HCT116 (cell line): ENCODE results near the gene CSN1S1. TPM values are rescaled to one million over a fixed set of nuclear protein-coding genes. Genes with fewer than 3 reads are reported as not detected.

ENCODE experiments used
- ATAC-seq: fragments of 200-7000 bp; cut with Tn5 transposase; 2 replicates; pipeline ENCODE4 v1.9.1; 2020; ENCODE audit warnings: mild to moderate bottlenecking, moderate library complexity
- BruUV-seq: library from RNA; stranded (reverse); fragments of 400-500 nt; replicated peaks from 2 replicates; lab custom pipeline; 2021; lab: Mats Ljungman, UMichigan
- CTCF ChIA-PET: fragments of 300-600 bp; sonication (Branson Sonifier 250); formaldehyde crosslinking; loops from one replicate; lab custom pipeline; 2021; ENCODE audit warnings: antibody characterized with exemption; lab: Charles Lee
- POLR2A ChIA-PET: fragments of 300-600, 350-600 bp; sonication (Branson Sonifier 250); formaldehyde crosslinking; loops from one replicate; lab custom pipeline; 2021; ENCODE audit warnings: antibody characterized with exemption; lab: Charles Lee
- RAD21 ChIA-PET, 2 experiments: fragments of 300-600 bp; sonication (Branson Sonifier 250); formaldehyde crosslinking; loops; one replicate each; lab custom pipeline; 2023; ENCODE audit warnings: low total read pairs in 2 of 2; ENCODE audit not compliant: uncharacterized antibody in 2 of 2, unreplicated experiment in 2 of 2, low non-redundant PET in 1 of 2; lab: Charles Lee
- DNase-seq: peaks from one replicate; pipeline ENCODE4 v3.0.0-alpha.2; 2010; ENCODE audit warnings: low read depth, low spot score
- H2AFZ ChIP-seq: fragments of 200-600 bp; shearing (Covaris generic), sonication (generic); 2 replicates; pipeline ENCODE4 v1.6.1; 2017; ENCODE audit warnings: low read depth, mixed run types, mixed read lengths, antibody characterized with exemption, low read length; ENCODE audit not compliant: poor library complexity, severe bottlenecking
- H3K27ac ChIP-seq: 2 replicates; pipeline ENCODE4 v1.5.1; 2012; ENCODE audit warnings: low read depth, low read length
- H3K27me3 ChIP-seq: fragments of 200-600 bp; sonication (generic); 2 replicates; pipeline ENCODE4 v1.6.1; 2016; ENCODE audit warnings: mixed run types, low read length, mixed read lengths; ENCODE audit not compliant: insufficient read depth
- H3K36me3 ChIP-seq, 2 experiments: fragments of 200-500 bp in 1 of 2; fragments of 200-600 bp in 1 of 2; sonication (Bioruptor generic) in 1 of 2; sonication (generic) in 1 of 2; 2 replicates each; pipeline versions ENCODE4 v1.5.1 to v1.6.1; 2014 to 2016; ENCODE audit warnings: low read length in 2 of 2, inconsistent platforms in 1 of 2, mixed read lengths in 1 of 2, mixed run types in 1 of 2; ENCODE audit not compliant: insufficient read depth in 2 of 2, control insufficient read depth in 1 of 2
- H3K4me1 ChIP-seq, 2 experiments: fragments of 200-600 bp in 1 of 2; sonication (generic) in 1 of 2; 2 replicates each; pipeline versions ENCODE4 v1.5.1 to v1.6.1; 2012 to 2017; ENCODE audit warnings: low read length in 2 of 2, inconsistent platforms in 1 of 2, mild to moderate bottlenecking in 1 of 2, mixed read lengths in 1 of 2, mixed run types in 1 of 2, moderate library complexity in 1 of 2; ENCODE audit not compliant: insufficient read depth in 2 of 2, control insufficient read depth in 1 of 2
- H3K4me2 ChIP-seq: fragments of 200-600 bp; sonication (generic); 2 replicates; pipeline ENCODE4 v1.6.1; 2017; ENCODE audit warnings: mixed run types, low read length, mixed read lengths
- H3K4me3 ChIP-seq, 2 experiments: fragments of 200-600 bp in 1 of 2; sonication (generic) in 1 of 2; replicated peaks in 1 of 2; 2 replicates each; pipeline ENCODE4 v1.5.1; 2011 to 2016; ENCODE audit warnings: low read length in 2 of 2, control low read depth in 1 of 2, low read depth in 1 of 2, mild to moderate bottlenecking in 1 of 2, mixed read lengths in 1 of 2, mixed run types in 1 of 2
- H3K79me2 ChIP-seq: fragments of 200-600 bp; sonication (generic); 2 replicates; pipeline ENCODE4 v1.6.1; 2017; ENCODE audit warnings: mild to moderate bottlenecking, mixed run types, low read length, moderate library complexity, mixed read lengths; ENCODE audit not compliant: insufficient read depth
- H3K9ac ChIP-seq: fragments of 200-600 bp; sonication (generic); 2 replicates; pipeline ENCODE4 v1.6.1; 2016; ENCODE audit warnings: low read length, mixed read lengths
- H3K9me2 ChIP-seq: fragments of 200-600 bp; sonication (generic), shearing (Covaris generic); 2 replicates; pipeline ENCODE4 v1.6.1; 2017; ENCODE audit warnings: mixed run types, mild to moderate bottlenecking, moderate library complexity; ENCODE audit not compliant: insufficient read depth
- H3K9me3 ChIP-seq, 2 experiments: fragments of 200-500 bp in 1 of 2; fragments of 200-600 bp in 1 of 2; sonication (Bioruptor generic) in 1 of 2; sonication (generic) in 1 of 2; 2 replicates each; pipeline ENCODE4 v1.6.1; 2014 to 2017; ENCODE audit warnings: low read length in 2 of 2, mixed read lengths in 2 of 2, inconsistent platforms in 1 of 2, low read depth in 1 of 2, mild to moderate bottlenecking in 1 of 2, mixed run types in 1 of 2, moderate library complexity in 1 of 2; ENCODE audit not compliant: control insufficient read depth in 1 of 2, insufficient read depth in 1 of 2
- H4K20me1 ChIP-seq: fragments of 200-600 bp; sonication (generic), shearing (Covaris generic); 2 replicates; pipeline ENCODE4 v1.6.1; 2017; ENCODE audit warnings: mixed run types, mild to moderate bottlenecking, moderate library complexity; ENCODE audit not compliant: insufficient read depth
- CBX3 ChIP-seq: IDR thresholded peaks from 2 replicates; pipeline ENCODE4 v1.6.1; 2012; ENCODE audit warnings: low read depth
- EGR1 ChIP-seq: IDR thresholded peaks from 2 replicates; pipeline ENCODE4 v1.6.1; 2012; ENCODE audit warnings: low read depth
- ELF1 ChIP-seq: IDR thresholded peaks from 2 replicates; pipeline ENCODE4 v1.6.1; 2012; ENCODE audit warnings: low read depth, borderline replicate concordance
- EZH2 ChIP-seq: fragments of 200-600 bp; sonication (generic); IDR thresholded peaks from 2 replicates; pipeline ENCODE4 v1.6.1; 2017; ENCODE audit warnings: antibody characterized with exemption, mixed run types
- EZH2phosphoT487 ChIP-seq: fragments of 200-600 bp; IDR thresholded peaks from 2 replicates; pipeline ENCODE4 v1.6.1; 2018; ENCODE audit warnings: antibody characterized with exemption, borderline replicate concordance
- FOSL1 ChIP-seq: IDR thresholded peaks from 2 replicates; pipeline ENCODE4 v1.6.1; 2012; ENCODE audit warnings: low read depth
- JUND ChIP-seq: IDR thresholded peaks from 2 replicates; pipeline ENCODE4 v1.6.1; 2012
- POLR2A ChIP-seq: IDR thresholded peaks from 2 replicates; pipeline ENCODE4 v1.7.0; 2011; ENCODE audit warnings: borderline replicate concordance; ENCODE audit not compliant: insufficient read depth, insufficient read length; ENCODE audit errors: extremely low read depth
- POLR2AphosphoS5 ChIP-seq: IDR thresholded peaks from 2 replicates; pipeline ENCODE4 v1.6.1; 2011; ENCODE audit warnings: mild to moderate bottlenecking, low read depth, low read length, moderate library complexity
- RAD21 ChIP-seq: IDR thresholded peaks from 2 replicates; pipeline ENCODE4 v1.6.1; 2012; ENCODE audit warnings: low read depth, mild to moderate bottlenecking
- SIN3A ChIP-seq: IDR thresholded peaks from 2 replicates; pipeline ENCODE4 v1.6.1; 2012; ENCODE audit warnings: low read depth
- SP1 ChIP-seq: IDR thresholded peaks from 2 replicates; pipeline ENCODE4 v1.6.1; 2012; ENCODE audit warnings: low read depth
- SRF ChIP-seq: IDR thresholded peaks from 2 replicates; pipeline ENCODE4 v1.6.1; 2012; ENCODE audit warnings: low read depth
- TCF7L2 ChIP-seq: IDR thresholded peaks from 2 replicates; pipeline ENCODE4 v1.7.0; 2011; ENCODE audit warnings: borderline replicate concordance, inconsistent platforms; ENCODE audit not compliant: insufficient read depth, insufficient read length; ENCODE audit errors: extremely low read depth
- YY1 ChIP-seq: IDR thresholded peaks from 2 replicates; pipeline ENCODE4 v1.6.1; 2011; ENCODE audit warnings: low read length, low read depth, moderate library complexity, mild to moderate bottlenecking; ENCODE audit not compliant: insufficient replicate concordance; ENCODE audit errors: extremely low read depth
- ZFX ChIP-seq: fragments of 450-650 bp; IDR thresholded peaks from 2 replicates; pipeline ENCODE4 v1.6.1; 2017
- ZNF274 ChIP-seq: fragments of 200-500 bp; sonication (Bioruptor generic); IDR thresholded peaks from 2 replicates; pipeline ENCODE4 v1.6.1; 2014; ENCODE audit warnings: mild to moderate bottlenecking, low read depth, low read length, inconsistent platforms
- intact Hi-C: fragments of 100-400 bp; cut with micrococcal nuclease; formaldehyde crosslinking; loops from 2 replicates; pipeline ENCODE4 v1.10.0; 2022
- total RNA-seq: library from RNA; stranded (reverse); gene quantifications from one replicate; pipeline ENCODE4 v1.2.1, GENCODE V29; 2021; ENCODE audit not compliant: unreplicated experiment
- TF ChIP-seq, protein P1 (sequence below): IDR thresholded peaks from 2 replicates; pipeline ENCODE4 v1.6.1; 2011; ENCODE audit warnings: mild to moderate bottlenecking, low read length, moderate library complexity; ENCODE audit not compliant: insufficient replicate concordance; ENCODE audit errors: extremely low read depth
- TF ChIP-seq, protein P2 (sequence below): IDR thresholded peaks from 2 replicates; pipeline ENCODE4 v1.6.1; 2012
- TF ChIP-seq, protein P3 (sequence below): IDR thresholded peaks from 2 replicates; pipeline ENCODE4 v1.6.1; 2012; ENCODE audit warnings: low read depth

The CSN1S1 gene
- total RNA-seq, 1 experiment from 2014 or later, result not detected

DNA sequence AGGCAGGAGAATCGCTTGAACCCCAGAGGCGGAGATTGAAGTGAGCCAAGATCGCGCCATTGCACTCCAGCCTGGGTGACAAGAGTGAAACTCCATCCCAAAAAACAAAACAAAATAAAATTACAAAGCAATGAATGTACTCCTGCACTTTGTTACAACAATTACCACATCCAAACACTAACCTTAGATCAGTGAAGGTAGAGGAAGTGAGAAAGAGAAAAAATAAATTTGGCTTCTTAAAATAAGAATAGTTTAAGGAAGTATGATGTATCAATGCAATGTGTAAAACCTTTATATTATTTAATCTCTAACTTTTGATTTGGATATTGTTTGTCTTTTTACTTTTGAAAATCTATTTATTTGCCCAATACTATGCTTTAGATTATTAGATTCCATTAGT is 21.7 kb upstream of the CSN1S1 start:
- ChIA-PET POLR2A (no interaction called here), CTCF (no interaction called here), RAD21 (no interaction called here)
- H3K4me3 ChIP-seq, result no peak overlapping the region
- no peak overlapping the region for H3K9ac ChIP-seq
- no peaks in the 10 kb centered on the region for H3K79me2 ChIP-seq
- no peaks in the 10 kb centered on the region for H3K36me3 ChIP-seq
- peak overlapping the region; percentile 36 for H2AFZ ChIP-seq
- TF ChIP-seq JUND, result no peak
- TF ChIP-seq RAD21, result no peak
- TF ChIP-seq ZNF274, result no peak
- no peak for TF ChIP-seq ZFX
- no peak for TF ChIP-seq ELF1
- no peak for TF ChIP-seq SIN3A
- TF ChIP-seq, protein P1, sequence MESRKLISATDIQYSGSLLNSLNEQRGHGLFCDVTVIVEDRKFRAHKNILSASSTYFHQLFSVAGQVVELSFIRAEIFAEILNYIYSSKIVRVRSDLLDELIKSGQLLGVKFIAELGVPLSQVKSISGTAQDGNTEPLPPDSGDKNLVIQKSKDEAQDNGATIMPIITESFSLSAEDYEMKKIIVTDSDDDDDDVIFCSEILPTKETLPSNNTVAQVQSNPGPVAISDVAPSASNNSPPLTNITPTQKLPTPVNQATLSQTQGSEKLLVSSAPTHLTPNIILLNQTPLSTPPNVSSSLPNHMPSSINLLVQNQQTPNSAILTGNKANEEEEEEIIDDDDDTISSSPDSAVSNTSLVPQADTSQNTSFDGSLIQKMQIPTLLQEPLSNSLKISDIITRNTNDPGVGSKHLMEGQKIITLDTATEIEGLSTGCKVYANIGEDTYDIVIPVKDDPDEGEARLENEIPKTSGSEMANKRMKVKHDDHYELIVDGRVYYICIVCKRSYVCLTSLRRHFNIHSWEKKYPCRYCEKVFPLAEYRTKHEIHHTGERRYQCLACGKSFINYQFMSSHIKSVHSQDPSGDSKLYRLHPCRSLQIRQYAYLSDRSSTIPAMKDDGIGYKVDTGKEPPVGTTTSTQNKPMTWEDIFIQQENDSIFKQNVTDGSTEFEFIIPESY, result no peak
- TF ChIP-seq EGR1, result no peak
- TF ChIP-seq FOSL1, result no peak
- TF ChIP-seq CBX3, result no peak
- TF ChIP-seq EZH2phosphoT487, result no peak
- TF ChIP-seq, protein P2, sequence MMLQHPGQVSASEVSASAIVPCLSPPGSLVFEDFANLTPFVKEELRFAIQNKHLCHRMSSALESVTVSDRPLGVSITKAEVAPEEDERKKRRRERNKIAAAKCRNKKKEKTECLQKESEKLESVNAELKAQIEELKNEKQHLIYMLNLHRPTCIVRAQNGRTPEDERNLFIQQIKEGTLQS, result no peak
- TF ChIP-seq SP1, result no peak
- TF ChIP-seq, protein P3, sequence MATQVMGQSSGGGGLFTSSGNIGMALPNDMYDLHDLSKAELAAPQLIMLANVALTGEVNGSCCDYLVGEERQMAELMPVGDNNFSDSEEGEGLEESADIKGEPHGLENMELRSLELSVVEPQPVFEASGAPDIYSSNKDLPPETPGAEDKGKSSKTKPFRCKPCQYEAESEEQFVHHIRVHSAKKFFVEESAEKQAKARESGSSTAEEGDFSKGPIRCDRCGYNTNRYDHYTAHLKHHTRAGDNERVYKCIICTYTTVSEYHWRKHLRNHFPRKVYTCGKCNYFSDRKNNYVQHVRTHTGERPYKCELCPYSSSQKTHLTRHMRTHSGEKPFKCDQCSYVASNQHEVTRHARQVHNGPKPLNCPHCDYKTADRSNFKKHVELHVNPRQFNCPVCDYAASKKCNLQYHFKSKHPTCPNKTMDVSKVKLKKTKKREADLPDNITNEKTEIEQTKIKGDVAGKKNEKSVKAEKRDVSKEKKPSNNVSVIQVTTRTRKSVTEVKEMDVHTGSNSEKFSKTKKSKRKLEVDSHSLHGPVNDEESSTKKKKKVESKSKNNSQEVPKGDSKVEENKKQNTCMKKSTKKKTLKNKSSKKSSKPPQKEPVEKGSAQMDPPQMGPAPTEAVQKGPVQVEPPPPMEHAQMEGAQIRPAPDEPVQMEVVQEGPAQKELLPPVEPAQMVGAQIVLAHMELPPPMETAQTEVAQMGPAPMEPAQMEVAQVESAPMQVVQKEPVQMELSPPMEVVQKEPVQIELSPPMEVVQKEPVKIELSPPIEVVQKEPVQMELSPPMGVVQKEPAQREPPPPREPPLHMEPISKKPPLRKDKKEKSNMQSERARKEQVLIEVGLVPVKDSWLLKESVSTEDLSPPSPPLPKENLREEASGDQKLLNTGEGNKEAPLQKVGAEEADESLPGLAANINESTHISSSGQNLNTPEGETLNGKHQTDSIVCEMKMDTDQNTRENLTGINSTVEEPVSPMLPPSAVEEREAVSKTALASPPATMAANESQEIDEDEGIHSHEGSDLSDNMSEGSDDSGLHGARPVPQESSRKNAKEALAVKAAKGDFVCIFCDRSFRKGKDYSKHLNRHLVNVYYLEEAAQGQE, result no peak
- no peak for TF ChIP-seq YY1
- TF ChIP-seq POLR2A, result no peak
- TF ChIP-seq TCF7L2, result no peak
- no peak for TF ChIP-seq POLR2AphosphoS5
- no peak for TF ChIP-seq EZH2
- no peak for TF ChIP-seq SRF
- no peak overlapping the region for H3K4me2 ChIP-seq
- H4K20me1 ChIP-seq, result no peaks in the 10 kb centered on the region
- intact Hi-C loops, result no loop called here
- no peak for ATAC-seq
- H3K9me3 ChIP-seq, result no peaks in the 10 kb centered on the region
- no peaks in the 10 kb centered on the region for H3K27me3 ChIP-seq
- H3K27ac ChIP-seq, result no peak overlapping the region
- DNase-seq, result no peak
- H3K9me2 ChIP-seq, result no peaks in the 10 kb centered on the region
- BruUV-seq, result no TSS peak
- no peaks in the 10 kb centered on the region for H3K4me1 ChIP-seq
